Ovary (tissue), 9 donors: ENCODE results near the gene FIGLA. TPM values are rescaled to one million over a fixed set of nuclear protein-coding genes. Genes with fewer than 3 reads are reported as not detected.

Experiments used
- DNase-seq, 5 donors: peaks; one replicate each; pipeline ENCODE4 v3.0.0-alpha.2; 2019 to 2020
- H3K27ac ChIP-seq, 2 donors: fragments of 200-600 bp; one replicate each; pipeline versions ENCODE4 v1.5.1 to v1.8.0; 2019 to 2022
- H3K27me3 ChIP-seq: fragments of 200-600 bp; one replicate; pipeline ENCODE4 v1.8.0; 2022
- H3K36me3 ChIP-seq: fragments of 200-600 bp; sonication (generic); one replicate; pipeline ENCODE4 v1.5.1; 2019
- H3K4me1 ChIP-seq: one replicate; pipeline ENCODE4 v1.8.1; 2013; ENCODE audit warnings: mild to moderate bottlenecking, moderate library complexity; ENCODE audit not compliant: insufficient read depth
- H3K4me3 ChIP-seq: fragments of 200-600 bp; sonication (generic); one replicate; pipeline ENCODE4 v1.5.1; 2017
- H3K9me3 ChIP-seq, 2 donors: fragments of 200-600 bp in 1 of 2; sonication (generic) in 1 of 2; one replicate each; pipeline versions ENCODE4 v1.5.1 to v1.8.1; 2013 to 2019; ENCODE audit warnings: mild to moderate bottlenecking in 1 of 2, moderate library complexity in 1 of 2
- EP300 ChIP-seq: sonication (generic); formaldehyde crosslinking; IDR thresholded peaks from one replicate; pipeline ENCODE4 v1.6.1; 2017; ENCODE audit warnings: antibody characterized with exemption
- POLR2A ChIP-seq: fragments of 450-650 bp; IDR thresholded peaks from one replicate; pipeline ENCODE4 v1.6.1; 2017; ENCODE audit warnings: antibody characterized with exemption, mild to moderate bottlenecking, moderate library complexity
- WGBS, 3 donors: extraction: QIAGEN DNeasy Blood & Tissue Kit in 1 of 3; methylation state at CpG; one replicate each; pipeline versions ENCODE4 v1.1.5 to v1.1.7; 2013 to 2017; 5-methylcytosine and 5-hydroxymethylcytosine counted together
- intact Hi-C, 4 donors: fragments of 100-400 bp; cut with DNase I; formaldehyde crosslinking; loops; one replicate each; pipeline versions ENCODE4 v1.11.0 to v1.15.1; 2022 to 2023
- polyA plus RNA-seq, 2 donors: library from polyadenylated mRNA; stranded (reverse); fragments of 200-250 nt in 1 of 2; fragments of 350-450 nt in 1 of 2; fragmentation: Illumina TruSeq in 1 of 2; extraction: RNeasy Lipid Tissue Mini Kit (QIAGEN cat#74804) in 1 of 2; gene quantifications; one replicate each; pipeline ENCODE4 v1.2.3, GENCODE V29; 2013 to 2014
- total RNA-seq, 7 donors: library from RNA; depleted of rRNA in 2 of 7; stranded (reverse); fragments of >200 nt in 2 of 7; fragmentation: NEBNext Ultra II Directional in 3 of 7; extraction: Animal tissue kit (Norgen Biotek cat#: 25700) in 3 of 7; gene quantifications; one replicate each; pipeline versions ENCODE4 v1.1.0 to v1.2.4, GENCODE V29; 2016 to 2023
- TF ChIP-seq, protein P1 (sequence below), 3 donors: fragments of 450-650 bp in 2 of 3; fragments of 200-600 bp in 1 of 3; IDR thresholded peaks; one replicate each; pipeline versions ENCODE4 v1.5.1 to v1.8.0; 2016 to 2022; ENCODE audit warnings: antibody characterized with exemption in 3 of 3, mild to moderate bottlenecking in 1 of 3
- donor health status: DM: no; HTN: no; CAD: no; lungs with moderate emphysema.
- donor health status: DM: no; HTN: no; CAD: no.
- donor health status: Bipolar disorder and iron deficiency.
- donor health status: DM: yes; HTN: yes; CAD: no.
- donor health status: DM: no; HTN: no; CAD: no.
- donor health status: DM: yes; HTN: yes; CAD: no.

Gene FIGLA
- total and polyA plus RNA-seq, 9 donors: 0.35 to 3.3 TPM; not detected in 7

- Histone ChIP-seq H3K27me3 (no peaks in the 10 kb centered on the region), H3K36me3 (no peaks in the 10 kb centered on the region), H3K9me3 (no peaks in the 10 kb centered on the region), H3K4me3 (no peak overlapping the region), H3K27ac (no peak overlapping the region), H3K4me1 (no peaks in the 10 kb centered on the region)
- WGBS, 3 donors: 77 to 83% (median 82%) methylated on average over 2 of the region's 2 CpGs
- DNase-seq: no peak
- no peak for TF ChIP-seq EP300
- intact Hi-C loops: no loop called here
These were observed 3.0 kb upstream of the FIGLA start for GRCh38 chr2:70793450-70793849.

DNA sequence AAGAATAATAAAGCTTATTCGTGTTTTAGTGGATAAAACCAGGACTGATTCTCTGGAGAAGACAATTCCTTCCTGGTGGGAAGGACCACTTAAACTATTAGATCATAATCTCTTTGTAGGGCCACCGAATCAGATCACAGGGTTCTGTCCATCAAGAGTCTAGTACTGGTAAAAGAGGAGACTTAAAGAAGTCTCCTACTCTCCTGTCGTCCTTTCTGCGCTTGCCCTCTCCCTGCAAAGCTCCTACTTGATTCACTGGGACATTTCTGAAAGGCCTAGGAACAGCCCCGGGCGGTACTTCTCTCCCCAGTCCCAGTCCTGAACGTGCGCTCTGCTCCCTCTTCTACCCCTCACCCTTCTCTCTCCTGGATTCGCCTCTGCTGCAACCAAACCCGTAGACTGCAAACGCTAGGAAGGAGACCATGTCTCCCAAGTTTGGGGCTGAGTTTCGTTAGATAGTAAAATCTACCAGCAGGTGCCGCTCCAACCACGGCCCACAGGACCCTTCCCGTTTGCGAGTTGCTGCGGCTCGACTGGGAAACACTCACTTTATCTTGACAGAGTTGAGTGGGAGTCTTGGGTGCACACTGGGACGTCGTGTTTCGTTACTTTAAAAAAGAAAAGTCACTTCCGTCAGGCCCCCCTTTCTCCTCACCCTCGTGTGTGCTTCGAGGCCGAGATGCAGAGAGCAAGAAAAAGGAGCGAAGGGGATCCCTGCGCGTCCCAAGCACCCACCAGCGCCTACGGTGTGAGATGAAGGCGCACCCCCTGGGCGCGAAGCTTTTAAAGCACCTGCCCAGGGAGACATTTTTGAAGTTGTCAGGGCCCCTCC is 923 bp downstream of the FIGLA start:
- DNase-seq: peak in 3 of 5 donors; percentile 22 to 45 (median 23)
- Histone ChIP-seq H3K27ac (no peak overlapping the region), H3K4me1 (no peaks in the 10 kb centered on the region), H3K9me3 (no peaks in the 10 kb centered on the region), H3K27me3 (no peaks in the 10 kb centered on the region), H3K4me3 (no peak overlapping the region), H3K36me3 (no peaks in the 10 kb centered on the region)
- TF ChIP-seq EP300: no peak
- TF ChIP-seq POLR2A: no peak
- TF ChIP-seq, protein P1, sequence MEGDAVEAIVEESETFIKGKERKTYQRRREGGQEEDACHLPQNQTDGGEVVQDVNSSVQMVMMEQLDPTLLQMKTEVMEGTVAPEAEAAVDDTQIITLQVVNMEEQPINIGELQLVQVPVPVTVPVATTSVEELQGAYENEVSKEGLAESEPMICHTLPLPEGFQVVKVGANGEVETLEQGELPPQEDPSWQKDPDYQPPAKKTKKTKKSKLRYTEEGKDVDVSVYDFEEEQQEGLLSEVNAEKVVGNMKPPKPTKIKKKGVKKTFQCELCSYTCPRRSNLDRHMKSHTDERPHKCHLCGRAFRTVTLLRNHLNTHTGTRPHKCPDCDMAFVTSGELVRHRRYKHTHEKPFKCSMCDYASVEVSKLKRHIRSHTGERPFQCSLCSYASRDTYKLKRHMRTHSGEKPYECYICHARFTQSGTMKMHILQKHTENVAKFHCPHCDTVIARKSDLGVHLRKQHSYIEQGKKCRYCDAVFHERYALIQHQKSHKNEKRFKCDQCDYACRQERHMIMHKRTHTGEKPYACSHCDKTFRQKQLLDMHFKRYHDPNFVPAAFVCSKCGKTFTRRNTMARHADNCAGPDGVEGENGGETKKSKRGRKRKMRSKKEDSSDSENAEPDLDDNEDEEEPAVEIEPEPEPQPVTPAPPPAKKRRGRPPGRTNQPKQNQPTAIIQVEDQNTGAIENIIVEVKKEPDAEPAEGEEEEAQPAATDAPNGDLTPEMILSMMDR (IDR thresholded peaks at IDR 0.05): no peak
- intact Hi-C loops: no loop called here
- 3 to 6% (median 5%) methylated on average over 33 of the region's 33 CpGs for WGBS, 3 donors

DNA sequence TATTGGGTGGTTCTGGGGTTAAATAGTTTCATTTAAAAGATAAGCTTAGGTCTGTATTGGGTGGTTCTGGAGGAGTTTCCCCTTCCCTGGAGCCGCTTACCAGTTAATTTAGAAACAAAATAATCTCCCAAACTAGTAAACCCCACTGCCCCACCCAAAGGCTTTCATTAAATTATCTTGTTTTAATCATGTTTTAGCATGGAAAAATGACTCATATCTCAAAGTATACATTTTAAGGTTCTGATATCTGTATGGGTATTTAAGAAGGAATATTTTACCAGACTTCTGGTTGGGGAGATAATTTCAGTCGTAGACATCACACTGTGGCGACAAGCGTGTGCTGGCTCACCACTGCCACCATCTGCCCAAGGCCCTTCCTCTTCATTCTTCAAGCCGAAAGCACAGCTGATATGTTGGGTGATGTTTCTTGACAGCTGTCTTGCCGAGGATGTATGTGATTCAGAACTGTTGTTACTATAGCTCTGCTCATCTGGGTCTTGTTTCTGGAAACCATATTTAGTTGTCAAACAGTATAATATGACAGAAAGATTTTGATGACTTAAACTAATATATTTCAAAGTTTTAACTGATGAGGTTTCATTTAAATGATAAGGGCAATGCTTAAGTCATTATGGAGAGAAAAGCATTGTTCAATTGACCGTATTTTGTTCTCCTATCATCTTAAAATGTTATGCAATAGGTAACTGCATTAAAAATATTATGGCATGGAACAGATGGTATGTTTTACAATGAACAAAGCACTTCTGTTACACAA is 5.1 kb downstream of the FIGLA start:
- intact Hi-C loops: no loop called here
- Histone ChIP-seq H3K27me3 (no peaks in the 10 kb centered on the region), H3K27ac (no peak overlapping the region), H3K36me3 (no peaks in the 10 kb centered on the region), H3K4me3 (no peak overlapping the region), H3K9me3 (no peaks in the 10 kb centered on the region), H3K4me1 (no peaks in the 10 kb centered on the region)
- TF ChIP-seq, protein P1 (IDR thresholded peaks at IDR 0.05): no peak
- TF ChIP-seq POLR2A (no peak), EP300 (no peak)
- no peak for DNase-seq
- WGBS, 3 donors: 11 to 16% (median 15%) methylated on average over 7 of the region's 7 CpGs

DNA sequence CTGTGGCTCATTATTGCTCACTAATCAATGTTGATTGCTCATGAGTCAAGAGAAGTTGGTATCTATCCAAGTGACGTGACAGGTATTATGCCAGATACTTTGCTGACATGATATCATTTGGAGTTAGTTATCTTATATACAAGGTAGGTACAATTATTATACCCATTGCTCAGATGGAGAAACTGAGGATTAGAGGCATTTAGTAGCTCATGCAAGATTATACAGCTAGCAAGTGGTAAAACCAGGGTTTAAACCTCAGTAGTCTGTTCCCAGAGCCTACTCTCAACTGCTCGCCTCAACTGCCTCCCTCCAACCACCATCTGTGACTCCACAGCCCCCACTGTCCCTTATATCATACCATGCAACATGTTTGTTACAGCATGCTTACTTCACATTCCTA is 6.1 kb downstream of the FIGLA start:
- no peak overlapping the region for H3K4me3 ChIP-seq
- H3K9me3 ChIP-seq: no peaks in the 10 kb centered on the region
- TF ChIP-seq EP300 (no peak), POLR2A (no peak)
- TF ChIP-seq, protein P1 (IDR thresholded peaks at IDR 0.05): no peak
- no peaks in the 10 kb centered on the region for H3K4me1 ChIP-seq
- no peak overlapping the region for H3K27ac ChIP-seq
- 88 to 93% (median 89%) methylated on average over 2 of the region's 2 CpGs for WGBS, 3 donors
- no peak for DNase-seq
- H3K27me3 ChIP-seq: no peaks in the 10 kb centered on the region
- intact Hi-C loops: no loop called here
- H3K36me3 ChIP-seq: no peaks in the 10 kb centered on the region
